Liver (tissue), 9 donors: ENCODE measurements around the gene CSF2RB. TPM values are rescaled to one million over a fixed set of nuclear protein-coding genes. Genes with fewer than 3 reads are reported as not detected.

ENCODE experiments used
- DNase-seq: peaks from one replicate; pipeline ENCODE4 v3.0.0-alpha.2; 2017; ENCODE audit warnings: low spot score
- H3K27ac ChIP-seq, 2 donors: one replicate each; pipeline ENCODE4 v1.7.0; 2013; ENCODE audit warnings: inconsistent platforms in 2 of 2, low read length in 2 of 2, control low read depth in 1 of 2, low read depth in 1 of 2, mild to moderate bottlenecking in 1 of 2
- H3K27me3 ChIP-seq, 4 donors: one replicate each; pipeline versions ENCODE4 v1.6.1 to v1.7.0; 2013; ENCODE audit warnings: low read length in 3 of 4, inconsistent platforms in 1 of 4, mild to moderate bottlenecking in 1 of 4, moderate library complexity in 1 of 4; ENCODE audit not compliant: control insufficient read depth in 4 of 4, insufficient read depth in 4 of 4
- H3K36me3 ChIP-seq, 4 donors: one replicate each; pipeline versions ENCODE4 v1.6.1 to v1.7.0; 2013; ENCODE audit warnings: low read length in 3 of 4, mild to moderate bottlenecking in 3 of 4, low read depth in 1 of 4, moderate library complexity in 1 of 4; ENCODE audit not compliant: control insufficient read depth in 4 of 4, insufficient read depth in 3 of 4
- H3K4me1 ChIP-seq, 4 donors: one replicate each; pipeline versions ENCODE4 v1.6.1 to v1.7.0; 2013; ENCODE audit warnings: low read length in 3 of 4, mild to moderate bottlenecking in 3 of 4, moderate library complexity in 1 of 4; ENCODE audit not compliant: control insufficient read depth in 4 of 4, insufficient read depth in 4 of 4
- H3K4me3 ChIP-seq, 3 donors: one replicate each; pipeline versions ENCODE4 v1.6.1 to v1.7.0; 2013; ENCODE audit warnings: low read length in 3 of 3, control low read depth in 1 of 3, low read depth in 1 of 3, mild to moderate bottlenecking in 1 of 3
- H3K9ac ChIP-seq, 2 donors: one replicate each; pipeline ENCODE4 v1.7.0; 2013; ENCODE audit warnings: low read length in 2 of 2, mild to moderate bottlenecking in 2 of 2, moderate library complexity in 2 of 2, control low read depth in 1 of 2, low read depth in 1 of 2
- H3K9me3 ChIP-seq, 4 donors: one replicate each; pipeline versions ENCODE4 v1.6.1 to v1.7.0; 2013; ENCODE audit warnings: low read length in 3 of 4; ENCODE audit not compliant: control insufficient read depth in 4 of 4
- ATF3 ChIP-seq: IDR thresholded peaks from 2 replicates; pipeline ENCODE4 v1.6.1; 2016; ENCODE audit warnings: antibody characterized with exemption
- CTCF ChIP-seq: fragments of 150-350 bp; IDR thresholded peaks from 2 replicates; pipeline ENCODE4 v1.5.1; 2017; ENCODE audit warnings: improper control_type of control experiment, low read depth, low read length; ENCODE audit not compliant: missing input control
- EGR1 ChIP-seq, 2 donors: IDR thresholded peaks; 2 replicates each; pipeline ENCODE4 v1.6.1; 2016 to 2018; ENCODE audit warnings: antibody characterized with exemption in 2 of 2, low read depth in 2 of 2
- FOXA1 ChIP-seq: IDR thresholded peaks from 2 replicates; pipeline ENCODE4 v1.6.1; 2016; ENCODE audit warnings: antibody characterized with exemption
- FOXA2 ChIP-seq: IDR thresholded peaks from 2 replicates; pipeline ENCODE4 v1.6.1; 2016; ENCODE audit warnings: antibody characterized with exemption
- GABPA ChIP-seq, 2 donors: IDR thresholded peaks in 1 of 2; conservative IDR thresholded peaks in 1 of 2; 2 replicates each; pipeline ENCODE4 v1.6.1; 2016; ENCODE audit warnings: antibody characterized with exemption in 2 of 2, mild to moderate bottlenecking in 1 of 2, moderate library complexity in 1 of 2
- HNF4A ChIP-seq, 2 donors: conservative IDR thresholded peaks; 2 replicates each; pipeline ENCODE4 v1.6.1; 2016; ENCODE audit warnings: antibody characterized with exemption in 2 of 2, mild to moderate bottlenecking in 2 of 2
- HNF4G ChIP-seq: IDR thresholded peaks from 2 replicates; pipeline ENCODE4 v1.6.1; 2016; ENCODE audit warnings: antibody characterized with exemption
- JUND ChIP-seq, 2 donors: IDR thresholded peaks; 2 replicates each; pipeline ENCODE4 v1.6.1; 2016; ENCODE audit warnings: antibody characterized with exemption in 2 of 2
- MAX ChIP-seq: IDR thresholded peaks from 2 replicates; pipeline ENCODE4 v1.6.1; 2016; ENCODE audit warnings: antibody characterized with exemption
- RAD21 ChIP-seq, 2 donors: IDR thresholded peaks; 2 replicates each; pipeline ENCODE4 v1.6.1; 2016; ENCODE audit warnings: antibody characterized with exemption in 2 of 2, mild to moderate bottlenecking in 2 of 2
- RXRA ChIP-seq, 2 donors: IDR thresholded peaks; 2 replicates each; pipeline ENCODE4 v1.6.1; 2017 to 2018; ENCODE audit warnings: antibody characterized with exemption in 2 of 2, mild to moderate bottlenecking in 1 of 2
- SP1 ChIP-seq: IDR thresholded peaks from 2 replicates; pipeline ENCODE4 v1.6.1; 2018; ENCODE audit warnings: antibody characterized with exemption, mild to moderate bottlenecking
- TAF1 ChIP-seq: conservative IDR thresholded peaks from 2 replicates; pipeline ENCODE4 v1.6.1; 2016; ENCODE audit warnings: antibody characterized with exemption, mild to moderate bottlenecking
- YY1 ChIP-seq: IDR thresholded peaks from 2 replicates; pipeline ENCODE4 v1.6.1; 2016; ENCODE audit warnings: antibody characterized with exemption, mild to moderate bottlenecking
- ZBTB33 ChIP-seq: IDR thresholded peaks from 2 replicates; pipeline ENCODE4 v1.6.1; 2016; ENCODE audit warnings: antibody characterized with exemption
- WGBS: extraction: QIAGEN DNeasy Blood & Tissue Kit; methylation state at CpG from one replicate; pipeline ENCODE4 v1.1.7; 2013; 5-methylcytosine and 5-hydroxymethylcytosine counted together
- polyA plus RNA-seq, 2 donors: library from polyadenylated mRNA; stranded (reverse) in 1 of 2; unstranded in 1 of 2; fragments of 200-250 nt in 1 of 2; fragments of >200 nt in 1 of 2; fragmentation: Nextera tagmentation in 1 of 2; extraction: Ambion mirVana in 1 of 2; gene quantifications; one replicate each; pipeline versions ENCODE4 v1.2.1 to v1.2.3, GENCODE V29; 2013 to 2015
- total RNA-seq, 2 donors: library from RNA; depleted of rRNA; stranded (reverse); fragments of >200 nt; gene quantifications; one replicate each; pipeline ENCODE4 v1.2.3, GENCODE V29; 2014
- TF ChIP-seq, protein P1 (sequence below): IDR thresholded peaks from 2 replicates; pipeline ENCODE4 v1.6.1; 2016; ENCODE audit warnings: antibody characterized with exemption, mild to moderate bottlenecking
- donor health status: healthy.
- donor health status: healthy.
- donor health status: healthy.
- donor health status: healthy.
- donor health status: healthy.

The CSF2RB gene
- total and polyA plus RNA-seq, 4 donors: 0.72 to 10.5 (median 2.3) TPM

- Histone ChIP-seq H3K9ac (no peak overlapping the region), H3K4me3 (no peak overlapping the region), H3K27ac (no peak overlapping the region), H3K9me3 (no peaks in the 10 kb centered on the region), H3K4me1 (no peaks in the 10 kb centered on the region), H3K36me3 (no peaks in the 10 kb centered on the region), H3K27me3 (no peaks in the 10 kb centered on the region)
- TF ChIP-seq RAD21 (IDR thresholded peaks at IDR 0.05) (no peak), SP1 (no peak), HNF4A (conservative IDR thresholded peaks at IDR 0.05) (no peak), ATF3 (no peak), RXRA (IDR thresholded peaks at IDR 0.05) (no peak), FOXA2 (no peak), FOXA1 (no peak), GABPA (IDR thresholded peaks at IDR 0.05 in 1 of 2, conservative IDR thresholded peaks at IDR 0.05 in 1 of 2) (no peak), HNF4G (no peak), ZBTB33 (no peak), TAF1 (no peak)
- TF ChIP-seq, protein P1, sequence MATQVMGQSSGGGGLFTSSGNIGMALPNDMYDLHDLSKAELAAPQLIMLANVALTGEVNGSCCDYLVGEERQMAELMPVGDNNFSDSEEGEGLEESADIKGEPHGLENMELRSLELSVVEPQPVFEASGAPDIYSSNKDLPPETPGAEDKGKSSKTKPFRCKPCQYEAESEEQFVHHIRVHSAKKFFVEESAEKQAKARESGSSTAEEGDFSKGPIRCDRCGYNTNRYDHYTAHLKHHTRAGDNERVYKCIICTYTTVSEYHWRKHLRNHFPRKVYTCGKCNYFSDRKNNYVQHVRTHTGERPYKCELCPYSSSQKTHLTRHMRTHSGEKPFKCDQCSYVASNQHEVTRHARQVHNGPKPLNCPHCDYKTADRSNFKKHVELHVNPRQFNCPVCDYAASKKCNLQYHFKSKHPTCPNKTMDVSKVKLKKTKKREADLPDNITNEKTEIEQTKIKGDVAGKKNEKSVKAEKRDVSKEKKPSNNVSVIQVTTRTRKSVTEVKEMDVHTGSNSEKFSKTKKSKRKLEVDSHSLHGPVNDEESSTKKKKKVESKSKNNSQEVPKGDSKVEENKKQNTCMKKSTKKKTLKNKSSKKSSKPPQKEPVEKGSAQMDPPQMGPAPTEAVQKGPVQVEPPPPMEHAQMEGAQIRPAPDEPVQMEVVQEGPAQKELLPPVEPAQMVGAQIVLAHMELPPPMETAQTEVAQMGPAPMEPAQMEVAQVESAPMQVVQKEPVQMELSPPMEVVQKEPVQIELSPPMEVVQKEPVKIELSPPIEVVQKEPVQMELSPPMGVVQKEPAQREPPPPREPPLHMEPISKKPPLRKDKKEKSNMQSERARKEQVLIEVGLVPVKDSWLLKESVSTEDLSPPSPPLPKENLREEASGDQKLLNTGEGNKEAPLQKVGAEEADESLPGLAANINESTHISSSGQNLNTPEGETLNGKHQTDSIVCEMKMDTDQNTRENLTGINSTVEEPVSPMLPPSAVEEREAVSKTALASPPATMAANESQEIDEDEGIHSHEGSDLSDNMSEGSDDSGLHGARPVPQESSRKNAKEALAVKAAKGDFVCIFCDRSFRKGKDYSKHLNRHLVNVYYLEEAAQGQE: no peak
- DNase-seq: no peak
- 70% methylated on average over 20 of the region's 20 CpGs for WGBS
These were observed 16.9 kb downstream of the CSF2RB start for GRCh38 chr22:36930041-36930935.

GRCh38 chr22:36931446-36931845, 18.0 kb downstream of the CSF2RB start:
- no peaks in the 10 kb centered on the region for H3K9me3 ChIP-seq
- H3K9ac ChIP-seq: no peak overlapping the region
- H3K36me3 ChIP-seq: no peaks in the 10 kb centered on the region
- DNase-seq: no peak
- no peak overlapping the region for H3K27ac ChIP-seq
- no peaks in the 10 kb centered on the region for H3K4me1 ChIP-seq
- 77% methylated on average over 2 of the region's 2 CpGs for WGBS
- H3K4me3 ChIP-seq: no peak overlapping the region
- H3K27me3 ChIP-seq: no peaks in the 10 kb centered on the region
- TF ChIP-seq JUND (IDR thresholded peaks at IDR 0.05) (no peak), ATF3 (no peak), EGR1 (IDR thresholded peaks at IDR 0.05; ENCODE audit: low read depth in 2 of 2) (no peak), ZBTB33 (no peak), FOXA1 (no peak), YY1 (no peak), MAX (no peak), HNF4G (no peak), CTCF (no peak)
- TF ChIP-seq, protein P1: no peak
